ENCODE results near the gene SP3.

DNA sequence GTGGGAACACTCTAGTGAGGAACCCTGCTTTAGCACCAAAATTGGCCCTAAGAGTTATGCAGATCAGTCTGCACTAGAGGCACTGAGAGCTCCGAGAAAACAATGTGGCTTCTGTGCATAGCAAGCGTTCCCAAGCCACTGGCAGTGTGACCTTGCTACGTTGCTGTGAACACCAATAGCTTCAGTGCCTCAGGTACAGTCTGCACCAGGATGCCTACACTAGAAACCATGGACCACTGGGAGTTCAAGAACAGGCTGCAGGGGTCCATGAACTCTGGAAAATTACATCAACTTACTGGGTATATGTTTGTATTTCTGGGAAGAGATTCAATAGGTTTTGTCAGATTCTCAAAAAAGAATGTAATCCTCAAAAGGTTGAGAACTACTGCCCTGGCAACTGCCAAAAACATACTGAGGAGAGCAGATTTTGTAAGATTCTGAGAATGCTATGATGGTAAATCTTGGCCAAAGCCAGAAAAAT lies 18.3 kb upstream of the SP3 start:
- TF ChIP-seq, protein P1, sequence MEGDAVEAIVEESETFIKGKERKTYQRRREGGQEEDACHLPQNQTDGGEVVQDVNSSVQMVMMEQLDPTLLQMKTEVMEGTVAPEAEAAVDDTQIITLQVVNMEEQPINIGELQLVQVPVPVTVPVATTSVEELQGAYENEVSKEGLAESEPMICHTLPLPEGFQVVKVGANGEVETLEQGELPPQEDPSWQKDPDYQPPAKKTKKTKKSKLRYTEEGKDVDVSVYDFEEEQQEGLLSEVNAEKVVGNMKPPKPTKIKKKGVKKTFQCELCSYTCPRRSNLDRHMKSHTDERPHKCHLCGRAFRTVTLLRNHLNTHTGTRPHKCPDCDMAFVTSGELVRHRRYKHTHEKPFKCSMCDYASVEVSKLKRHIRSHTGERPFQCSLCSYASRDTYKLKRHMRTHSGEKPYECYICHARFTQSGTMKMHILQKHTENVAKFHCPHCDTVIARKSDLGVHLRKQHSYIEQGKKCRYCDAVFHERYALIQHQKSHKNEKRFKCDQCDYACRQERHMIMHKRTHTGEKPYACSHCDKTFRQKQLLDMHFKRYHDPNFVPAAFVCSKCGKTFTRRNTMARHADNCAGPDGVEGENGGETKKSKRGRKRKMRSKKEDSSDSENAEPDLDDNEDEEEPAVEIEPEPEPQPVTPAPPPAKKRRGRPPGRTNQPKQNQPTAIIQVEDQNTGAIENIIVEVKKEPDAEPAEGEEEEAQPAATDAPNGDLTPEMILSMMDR (IDR thresholded peaks at IDR 0.05) = no peak
- no peak for TF ChIP-seq POLR2AphosphoS5 (IDR thresholded peaks at IDR 0.05)
- TF ChIP-seq POLR2A (IDR thresholded peaks at IDR 0.05; ENCODE audit: low read depth) = no peak

Data from esophagus muscularis mucosa (tissue), 3 donors.